ENCODE results near the gene EFNB3. TPM values are rescaled to one million over a fixed set of nuclear protein-coding genes. Genes with fewer than 3 reads are reported as not detected.

EFNB3 gene
- total and polyA plus RNA-seq, 2 of the 13 experiments (the other 11 are each of a cell fraction or from before 2014, with no cell fraction given): 0.07 to 0.25 TPM

GRCh38 chr17:7687908-7688807 lies 16.8 kb upstream of the EFNB3 start, which contains the start of gene WRAP53 (continued):
- peak; percentile 19; the same call in 1 of the 2 replicates for TF ChIP-seq CEBPG (CRISPR knock-in tag; IDR thresholded peaks at IDR 0.05)
- TF ChIP-seq KAT8 (CRISPR knock-in tag; IDR thresholded peaks at IDR 0.05): peak; percentile 83
- peak; percentile 29; the same call in 1 of the 2 replicates for TF ChIP-seq SOX5 (CRISPR knock-in tag; IDR thresholded peaks at IDR 0.05; ENCODE audit: borderline replicate concordance)
- TF ChIP-seq TFDP1 (CRISPR knock-in tag; IDR thresholded peaks at IDR 0.05; ENCODE audit: borderline replicate concordance): peak; percentile 96
- peak; percentile 33 for TF ChIP-seq SMC3 (IDR thresholded peaks at IDR 0.05; ENCODE audit: low read length)
- peak; percentile 79 to 83 for TF ChIP-seq POLR2A (IDR thresholded peaks at IDR 0.05; ENCODE audit: insufficient read depth in 1 of 2, low read depth in 2 of 2, low read length in 2 of 2)
- no peak for TF ChIP-seq LCORL (IDR thresholded peaks at IDR 0.05)
- TF ChIP-seq LCORL (CRISPR knock-in tag; IDR thresholded peaks at IDR 0.05): 0 out of 2 replicates have a peak, but pooled peaks have one; percentile 40
- peak; percentile 66; the same call in 1 of the 2 replicates for TF ChIP-seq HMGXB3 (CRISPR knock-in tag; IDR thresholded peaks at IDR 0.05; ENCODE audit: borderline replicate concordance)
- no peak for TF ChIP-seq ZSCAN20 (CRISPR knock-in tag; IDR thresholded peaks at IDR 0.05; ENCODE audit: borderline replicate concordance)
- TF ChIP-seq HNF4A (CRISPR knock-in tag; IDR thresholded peaks at IDR 0.05): 0 out of 2 replicates have a peak, but pooled peaks have one; percentile 6
- no peak for TF ChIP-seq TOPORS (CRISPR knock-in tag; IDR thresholded peaks at IDR 0.05)
- TF ChIP-seq HDAC1 (CRISPR knock-in tag; IDR thresholded peaks at IDR 0.05): peak; percentile 90
- TF ChIP-seq GZF1 (CRISPR knock-in tag; IDR thresholded peaks at IDR 0.05): no peak
- peak; percentile 27; the same call in 1 of the 2 replicates for TF ChIP-seq MED1 (CRISPR knock-in tag; IDR thresholded peaks at IDR 0.05)
- TF ChIP-seq NFKBIZ (CRISPR knock-in tag; IDR thresholded peaks at IDR 0.05): peak; percentile 18; the same call in 1 of the 2 replicates
- 0 out of 2 replicates have a peak, but pooled peaks have one; percentile 17 for TF ChIP-seq ZNF232 (CRISPR knock-in tag; IDR thresholded peaks at IDR 0.05; ENCODE audit: borderline replicate concordance)
- TF ChIP-seq MAF1 (CRISPR knock-in tag; IDR thresholded peaks at IDR 0.05; ENCODE audit: borderline replicate concordance): 0 out of 2 replicates have a peak, but pooled peaks have one; percentile 21
- TF ChIP-seq POGZ (CRISPR knock-in tag; IDR thresholded peaks at IDR 0.05): 0 out of 2 replicates have a peak, but pooled peaks have one; percentile 26
- peak; percentile 96 for TF ChIP-seq ZNF143 (CRISPR knock-in tag; IDR thresholded peaks at IDR 0.05)
- peak; percentile 83 for TF ChIP-seq YY1 (IDR thresholded peaks at IDR 0.05; ENCODE audit: insufficient read depth, insufficient replicate concordance, low read depth, low read length)
- no peak for TF ChIP-seq EHMT2 (IDR thresholded peaks at IDR 0.05; ENCODE audit: borderline replicate concordance, low read depth, low read length)
- peak; percentile 23; the same call in 1 of the 2 replicates for TF ChIP-seq ATF7-NPFF (CRISPR knock-in tag; IDR thresholded peaks at IDR 0.05; ENCODE audit: low read depth)
- TF ChIP-seq KMT2A (CRISPR knock-in tag; IDR thresholded peaks at IDR 0.05): peak; percentile 59; the same call in 1 of the 2 replicates
- peak; percentile 69; the same call in 1 of the 2 replicates for TF ChIP-seq CBFB (CRISPR knock-in tag; IDR thresholded peaks at IDR 0.05)
- no peak for TF ChIP-seq HNF4G (IDR thresholded peaks at IDR 0.05; ENCODE audit: borderline replicate concordance, low read depth, low read length)
- TF ChIP-seq HNF4G (CRISPR knock-in tag; IDR thresholded peaks at IDR 0.05; ENCODE audit: borderline replicate concordance, low read depth): no peak

Data from HepG2 (cell line).